ENCODE results near the gene HECW1. TPM values are rescaled to one million over a fixed set of nuclear protein-coding genes. Genes with fewer than 3 reads are reported as not detected.

The HECW1 gene
- total and polyA plus RNA-seq, 10 of the 15 experiments (the other 5 are each of a cell fraction or from before 2014, with no cell fraction given) = under 0.01 to 0.31 (median 0.04) TPM; not detected in 3

DNA sequence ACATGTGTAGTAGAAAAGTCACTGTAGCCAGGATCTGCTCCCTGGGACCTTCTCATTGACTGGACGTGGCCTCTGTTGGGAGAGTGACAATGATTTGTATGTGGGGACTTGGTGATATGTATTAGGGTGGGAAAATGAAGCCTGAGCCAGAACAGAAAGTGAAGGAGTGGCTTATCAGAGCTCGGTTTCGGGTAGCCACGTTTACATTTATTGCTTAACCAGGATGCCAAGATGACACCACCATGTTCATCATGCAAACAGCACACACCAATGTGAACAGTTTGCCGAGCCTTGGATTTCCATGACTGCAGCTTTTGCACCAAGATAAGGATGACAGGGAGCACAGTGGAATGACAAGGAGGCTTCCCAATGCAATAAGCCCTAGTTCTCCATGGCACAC, 357.7 kb downstream of the HECW1 start (continued):
- TF ChIP-seq, protein P1, sequence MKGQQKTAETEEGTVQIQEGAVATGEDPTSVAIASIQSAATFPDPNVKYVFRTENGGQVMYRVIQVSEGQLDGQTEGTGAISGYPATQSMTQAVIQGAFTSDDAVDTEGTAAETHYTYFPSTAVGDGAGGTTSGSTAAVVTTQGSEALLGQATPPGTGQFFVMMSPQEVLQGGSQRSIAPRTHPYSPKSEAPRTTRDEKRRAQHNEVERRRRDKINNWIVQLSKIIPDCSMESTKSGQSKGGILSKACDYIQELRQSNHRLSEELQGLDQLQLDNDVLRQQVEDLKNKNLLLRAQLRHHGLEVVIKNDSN (IDR thresholded peaks at IDR 0.05; ENCODE audit: borderline replicate concordance, extremely low read length, insufficient read depth, low read depth, low read length) = no peak
- TF ChIP-seq PML (IDR thresholded peaks at IDR 0.05; ENCODE audit: low read length) = no peak
- no peak for TF ChIP-seq KDM1A (IDR thresholded peaks at IDR 0.05; ENCODE audit: borderline replicate concordance)
- no peak for TF ChIP-seq SMC3 (IDR thresholded peaks at IDR 0.05; ENCODE audit: borderline replicate concordance, low read length)
- no peak for TF ChIP-seq HDAC6 (IDR thresholded peaks at IDR 0.05; ENCODE audit: unreplicated experiment)
- TF ChIP-seq, protein P2, sequence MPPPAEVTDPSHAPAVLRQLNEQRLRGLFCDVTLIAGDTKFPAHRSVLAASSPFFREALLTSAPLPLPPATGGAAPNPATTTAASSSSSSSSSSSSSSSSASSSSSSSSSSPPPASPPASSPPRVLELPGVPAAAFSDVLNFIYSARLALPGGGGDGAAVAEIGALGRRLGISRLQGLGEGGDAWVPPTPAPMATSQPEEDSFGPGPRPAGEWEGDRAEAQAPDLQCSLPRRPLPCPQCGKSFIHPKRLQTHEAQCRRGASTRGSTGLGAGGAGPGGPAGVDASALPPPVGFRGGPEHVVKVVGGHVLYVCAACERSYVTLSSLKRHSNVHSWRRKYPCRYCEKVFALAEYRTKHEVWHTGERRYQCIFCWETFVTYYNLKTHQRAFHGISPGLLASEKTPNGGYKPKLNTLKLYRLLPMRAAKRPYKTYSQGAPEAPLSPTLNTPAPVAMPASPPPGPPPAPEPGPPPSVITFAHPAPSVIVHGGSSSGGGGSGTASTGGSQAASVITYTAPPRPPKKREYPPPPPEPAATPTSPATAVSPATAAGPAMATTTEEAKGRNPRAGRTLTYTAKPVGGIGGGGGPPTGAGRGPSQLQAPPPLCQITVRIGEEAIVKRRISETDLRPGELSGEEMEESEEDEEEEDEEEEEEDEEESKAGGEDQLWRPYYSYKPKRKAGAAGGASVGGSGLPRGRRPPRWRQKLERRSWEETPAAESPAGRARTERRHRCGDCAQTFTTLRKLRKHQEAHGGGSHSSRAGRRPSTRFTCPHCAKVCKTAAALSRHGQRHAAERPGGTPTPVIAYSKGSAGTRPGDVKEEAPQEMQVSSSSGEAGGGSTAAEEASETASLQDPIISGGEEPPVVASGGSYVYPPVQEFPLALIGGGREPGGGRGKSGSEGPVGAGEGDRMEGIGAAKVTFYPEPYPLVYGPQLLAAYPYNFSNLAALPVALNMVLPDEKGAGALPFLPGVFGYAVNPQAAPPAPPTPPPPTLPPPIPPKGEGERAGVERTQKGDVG (CRISPR knock-in tag; IDR thresholded peaks at IDR 0.05) = no peak

DNA sequence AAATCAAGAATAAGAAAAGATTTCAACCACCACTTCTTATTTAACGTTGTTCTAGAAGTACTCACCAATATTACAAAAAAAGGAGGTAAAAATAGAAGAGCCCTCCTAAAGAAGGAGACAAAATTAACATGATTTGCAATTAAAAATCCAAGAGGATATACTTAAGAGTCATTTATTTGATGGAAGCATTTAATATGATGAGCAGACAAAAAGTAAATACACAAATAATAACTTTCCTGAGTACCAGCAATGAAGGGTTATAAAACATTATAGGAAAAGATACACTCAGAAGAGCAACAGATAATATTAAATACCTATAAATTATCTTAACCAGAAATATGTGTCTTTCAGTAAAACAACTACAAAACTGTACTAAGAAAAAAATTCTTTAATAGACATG, 363.5 kb downstream of the HECW1 start:
- no peaks in the 10 kb centered on the region for H3K9me3 ChIP-seq (replicated peaks; ENCODE audit: control insufficient read depth, insufficient read depth, low read length)
- ChIA-PET RAD21 (ENCODE audit: unreplicated experiment) (no interaction called here), SMC1A (ENCODE audit: uncharacterized antibody, unreplicated experiment) (interaction anchor here (1.0 kb wide), 1 partner anchor 224 kb away, joined by 3 read pairs; no protein-coding TSS in a partner anchor), CTCF (no interaction called here), POLR2A (no interaction called here)
- no TSS peak for BruUV-seq (replicated peaks)
- H3K27me3 ChIP-seq (replicated peaks in 1 of 2; ENCODE audit: control insufficient read depth in 2 of 2, insufficient read depth in 2 of 2, low read length in 1 of 2) = no peaks in the 10 kb centered on the region; a peak in 1 of 4 replicates
- no peaks in the 10 kb centered on the region for H3K79me2 ChIP-seq (ENCODE audit: control insufficient read depth, insufficient read depth, low read length)
- H4K20me1 ChIP-seq (ENCODE audit: control insufficient read depth, insufficient read depth) = no peaks in the 10 kb centered on the region
- in situ Hi-C loops (cut with MboI) = no loop called here
- H3K9ac ChIP-seq (ENCODE audit: control insufficient read depth, insufficient read depth, low read length) = no peak overlapping the region
- H2AFZ ChIP-seq (ENCODE audit: control insufficient read depth, low read depth, low read length) = no peak overlapping the region
- H3K4me3 ChIP-seq = no peak overlapping the region
- no peaks in the 10 kb centered on the region for H3K36me3 ChIP-seq (ENCODE audit: control insufficient read depth in 2 of 2, insufficient read depth in 2 of 2, low read length in 1 of 2)
- DNase-seq (ENCODE audit: low read depth, low spot score) = no peak
- no peak for FAIRE-seq
- 100% methylated on average over 1 of the region's 1 CpG for WGBS (ENCODE audit: insufficient coverage, insufficient replicate concordance, low lambda C conversion rate, missing lambda C conversion rate)
- H3K4me2 ChIP-seq (ENCODE audit: control insufficient read depth, insufficient read depth) = no peak overlapping the region
- intact Hi-C loops (cut with micrococcal nuclease; ENCODE audit: unreplicated experiment) = no loop called here
- no peak for ATAC-seq
- H3K4me1 ChIP-seq (ENCODE audit: control insufficient read depth, insufficient read depth, low read length) = no peaks in the 10 kb centered on the region
- H3K27ac ChIP-seq (ENCODE audit: control insufficient read depth, insufficient read depth) = no peak overlapping the region
- no peak for TF ChIP-seq HCFC1 (IDR thresholded peaks at IDR 0.05; ENCODE audit: low read length)
- no peak for TF ChIP-seq RUNX3 (IDR thresholded peaks at IDR 0.05; ENCODE audit: low read length)
- TF ChIP-seq HDGF (IDR thresholded peaks at IDR 0.05) = no peak
- no peak for TF ChIP-seq NBN (IDR thresholded peaks at IDR 0.05)
- no peak for TF ChIP-seq BMI1 (IDR thresholded peaks at IDR 0.05; ENCODE audit: borderline replicate concordance)
- no peak for TF ChIP-seq MYC (IDR thresholded peaks at IDR 0.05; ENCODE audit: insufficient read depth, insufficient read length, insufficient replicate concordance, low read length, severe bottlenecking)
- TF ChIP-seq SMC3 (IDR thresholded peaks at IDR 0.05; ENCODE audit: borderline replicate concordance, low read length) = no peak
- TF ChIP-seq JUND (IDR thresholded peaks at IDR 0.05; ENCODE audit: low read depth, low read length) = no peak
- no peak for TF ChIP-seq EP300 (IDR thresholded peaks at IDR 0.05; ENCODE audit: borderline replicate concordance in 1 of 2, control insufficient read depth in 1 of 2, low read depth in 2 of 2, low read length in 2 of 2)
- TF ChIP-seq BHLHE40 (IDR thresholded peaks at IDR 0.05; ENCODE audit: borderline replicate concordance in 1 of 2, low read depth in 2 of 2, low read length in 1 of 2) = no peak
- no peak for TF ChIP-seq ZNF274 (IDR thresholded peaks at IDR 0.05; ENCODE audit: insufficient read depth, insufficient read length)

Data from GM12878 (cell line).